LNCAP (cell line): ENCODE measurements around the gene OR6C65.

ENCODE experiments used
- TF ChIP-seq, protein P1 (sequence below): fragments of 450-650 bp; IDR thresholded peaks from 2 replicates; pipeline ENCODE4 v1.5.1; 2017; ENCODE audit warnings: mild to moderate bottlenecking

OR6C65 gene

DNA sequence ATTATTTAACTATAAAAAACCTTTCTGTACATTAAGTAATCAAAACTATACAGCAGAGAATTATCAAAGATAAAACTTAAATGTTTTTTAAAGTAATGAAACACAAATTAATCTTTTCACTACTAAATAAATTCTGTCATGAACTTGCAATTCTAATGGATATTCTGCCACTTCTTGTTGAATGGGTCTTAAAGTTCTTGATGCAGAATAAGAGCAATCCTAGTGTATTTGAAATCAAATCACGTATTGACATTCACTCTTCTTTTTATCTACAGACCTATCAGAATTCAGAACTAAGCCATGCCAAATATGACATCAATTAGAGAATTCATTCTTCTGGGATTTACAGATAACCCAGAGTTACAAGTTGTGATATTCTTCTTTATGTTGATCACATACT is at the start of gene OR6C65:
OR6C65 (plus strand) TSS at position 301 of the 400 bp plus-strand sequence; CDS start at position 301, 0 bp downstream.
- TF ChIP-seq, protein P1, sequence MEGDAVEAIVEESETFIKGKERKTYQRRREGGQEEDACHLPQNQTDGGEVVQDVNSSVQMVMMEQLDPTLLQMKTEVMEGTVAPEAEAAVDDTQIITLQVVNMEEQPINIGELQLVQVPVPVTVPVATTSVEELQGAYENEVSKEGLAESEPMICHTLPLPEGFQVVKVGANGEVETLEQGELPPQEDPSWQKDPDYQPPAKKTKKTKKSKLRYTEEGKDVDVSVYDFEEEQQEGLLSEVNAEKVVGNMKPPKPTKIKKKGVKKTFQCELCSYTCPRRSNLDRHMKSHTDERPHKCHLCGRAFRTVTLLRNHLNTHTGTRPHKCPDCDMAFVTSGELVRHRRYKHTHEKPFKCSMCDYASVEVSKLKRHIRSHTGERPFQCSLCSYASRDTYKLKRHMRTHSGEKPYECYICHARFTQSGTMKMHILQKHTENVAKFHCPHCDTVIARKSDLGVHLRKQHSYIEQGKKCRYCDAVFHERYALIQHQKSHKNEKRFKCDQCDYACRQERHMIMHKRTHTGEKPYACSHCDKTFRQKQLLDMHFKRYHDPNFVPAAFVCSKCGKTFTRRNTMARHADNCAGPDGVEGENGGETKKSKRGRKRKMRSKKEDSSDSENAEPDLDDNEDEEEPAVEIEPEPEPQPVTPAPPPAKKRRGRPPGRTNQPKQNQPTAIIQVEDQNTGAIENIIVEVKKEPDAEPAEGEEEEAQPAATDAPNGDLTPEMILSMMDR: no peak

DNA sequence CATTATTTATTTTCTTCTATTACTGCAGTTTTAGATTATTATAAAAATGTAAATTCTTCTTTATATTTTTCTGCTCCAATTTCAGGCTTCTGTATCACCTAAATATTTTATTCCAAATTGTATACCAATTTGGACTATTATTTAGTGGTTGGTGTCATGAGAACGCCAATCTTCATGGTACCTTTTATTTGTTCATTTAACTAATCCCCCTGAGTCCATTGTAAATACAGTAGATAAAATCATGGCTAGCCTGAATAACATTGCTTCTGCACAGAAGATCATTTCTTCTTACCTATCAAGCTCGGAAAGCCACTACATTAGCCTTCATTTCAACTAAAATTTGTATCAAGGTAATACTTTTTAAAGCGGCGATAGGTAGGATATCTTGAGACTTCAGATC is 37.7 kb upstream of the OR6C65 start, which contains the start of gene OR6C75:
OR6C75 (plus strand) TSS at position 301 of the 400 bp plus-strand sequence. CDS start 2,136 bp downstream, outside the sequence.
- TF ChIP-seq, protein P1: no peak

DNA sequence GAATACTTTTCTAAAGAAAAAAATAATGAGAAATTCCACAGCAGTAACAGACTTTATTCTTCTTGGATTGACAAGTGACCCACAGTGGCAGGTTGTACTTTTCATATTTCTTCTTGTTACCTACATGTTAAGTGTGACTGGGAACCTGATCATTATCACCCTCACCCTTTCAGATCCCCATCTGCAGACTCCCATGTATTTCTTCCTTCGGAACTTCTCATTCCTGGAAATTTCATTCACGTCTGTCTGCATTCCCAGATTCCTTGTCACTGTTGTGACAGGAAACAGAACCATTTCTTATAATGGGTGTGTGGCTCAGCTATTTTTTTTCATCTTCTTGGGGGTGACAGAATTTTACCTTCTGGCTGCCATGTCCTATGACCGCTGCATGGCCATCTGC is 35.2 kb upstream of the OR6C65 start:
- TF ChIP-seq, protein P1: no peak

DNA sequence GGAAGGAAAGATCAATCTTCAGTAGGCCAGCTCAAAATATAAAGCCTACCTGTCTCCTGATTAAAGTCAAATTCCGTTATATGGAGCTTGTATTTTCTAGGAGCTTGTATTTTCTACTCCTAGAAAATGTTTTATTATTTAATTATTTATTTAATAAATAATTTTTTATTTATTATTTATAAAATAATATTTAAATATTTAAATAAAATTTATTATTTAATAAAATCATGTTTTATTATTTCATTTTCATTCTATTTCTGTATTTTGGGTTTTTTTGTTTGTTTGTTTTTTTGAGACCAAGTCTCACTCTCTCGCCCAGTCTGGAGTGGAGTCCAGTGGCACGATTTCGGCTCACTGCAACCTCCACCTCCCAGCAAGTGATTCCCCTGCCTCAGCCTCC is 27.8 kb upstream of the OR6C65 start:
- TF ChIP-seq, protein P1: no peak

DNA sequence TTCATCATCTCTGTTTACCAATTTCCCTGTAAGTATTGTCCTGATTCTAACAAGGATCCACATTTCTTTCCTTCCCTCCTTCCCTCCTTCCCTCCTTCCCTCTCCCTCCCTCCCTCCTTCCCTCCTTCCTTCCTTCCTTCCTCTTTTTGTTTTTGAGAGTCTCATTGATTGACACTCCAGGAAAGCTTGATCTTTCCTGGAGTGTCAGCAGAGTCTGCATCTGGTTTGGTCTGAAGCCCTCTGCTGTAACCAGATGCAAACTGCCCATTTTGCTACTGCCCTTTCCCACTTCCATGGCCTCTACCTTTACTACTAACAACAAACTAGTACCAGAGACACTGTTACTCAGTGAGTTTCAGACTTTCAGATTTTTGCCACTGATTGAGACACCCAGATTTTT is 14.4 kb upstream of the OR6C65 start:
- TF ChIP-seq, protein P1: no peak

DNA sequence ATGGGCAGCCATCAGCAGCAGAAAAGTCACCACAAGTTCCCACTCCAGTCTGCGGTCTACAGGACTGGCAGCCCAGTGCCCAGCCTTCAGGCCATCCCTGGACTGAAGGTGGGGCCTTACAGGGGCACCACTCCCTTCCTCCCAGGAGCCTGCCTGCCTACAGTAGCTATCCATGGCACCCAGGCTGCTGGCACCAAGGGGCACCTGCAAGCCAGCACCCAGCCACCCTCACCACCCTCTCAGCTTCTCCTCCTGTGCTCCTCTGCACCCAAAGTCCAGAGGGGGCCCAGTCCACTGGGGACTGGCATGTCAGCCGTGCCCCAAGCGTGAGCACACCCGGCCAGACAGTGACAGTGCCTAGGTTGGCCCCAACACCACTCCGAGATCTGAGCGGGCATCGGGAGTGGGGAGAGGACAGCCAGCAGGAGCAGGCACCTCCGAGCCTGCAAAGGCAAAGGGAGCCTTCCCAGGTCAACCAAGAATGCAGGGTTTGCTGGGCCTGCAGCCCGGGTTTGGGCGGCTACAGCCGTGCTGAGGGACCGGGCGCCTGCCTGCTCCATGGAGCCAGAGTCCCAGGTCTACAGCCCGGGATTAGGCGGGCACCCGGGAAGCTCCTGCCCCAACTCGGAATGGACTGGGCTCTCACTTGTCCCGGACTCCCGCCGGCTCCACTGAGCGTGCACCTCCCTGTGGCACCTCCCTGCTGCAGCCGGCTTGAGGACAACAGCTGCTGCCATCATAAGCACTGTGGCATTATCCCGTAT is 8.1 kb upstream of the OR6C65 start:
- TF ChIP-seq, protein P1: no peak

DNA sequence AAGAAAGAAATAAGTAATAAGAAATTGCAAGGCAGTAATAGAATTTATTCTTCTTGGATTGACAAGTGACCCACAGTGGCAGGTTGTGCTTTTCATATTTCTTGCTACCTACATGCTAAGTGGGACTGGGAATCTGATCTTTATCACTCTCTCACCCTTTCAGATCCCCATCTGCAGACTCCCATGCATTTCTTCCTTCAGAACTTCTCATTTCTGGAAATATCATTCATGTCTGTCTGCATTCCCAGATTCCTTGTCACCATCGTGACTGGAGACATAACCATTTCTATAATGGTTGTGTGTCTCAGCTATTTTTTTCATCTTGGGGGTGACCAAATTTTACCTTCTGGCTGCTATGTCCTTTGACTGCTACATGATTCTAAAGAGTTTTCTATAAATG is 4.0 kb upstream of the OR6C65 start:
- TF ChIP-seq, protein P1: no peak
